Measurements from ENCODE around the gene C8B.

DNA sequence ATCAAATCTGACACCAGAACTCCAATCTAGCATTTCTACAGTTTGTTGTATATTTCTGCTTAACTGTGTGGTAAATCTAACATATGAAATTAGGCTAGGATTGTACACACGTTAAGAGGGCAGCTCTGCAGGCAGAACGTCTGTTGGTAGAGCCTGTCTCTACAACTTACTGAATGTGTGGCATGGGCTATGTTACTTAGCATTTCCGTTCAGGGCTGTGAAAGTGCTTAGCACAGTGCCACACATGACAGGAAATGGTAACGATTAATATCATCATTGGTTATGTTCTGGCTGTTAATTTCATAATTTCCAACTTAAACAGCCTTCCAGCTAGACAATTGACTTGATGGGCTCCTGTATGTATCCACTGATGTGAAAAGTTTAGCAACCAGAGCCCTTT, 9.6 kb upstream of the C8B start:
- TF ChIP-seq, protein P1, sequence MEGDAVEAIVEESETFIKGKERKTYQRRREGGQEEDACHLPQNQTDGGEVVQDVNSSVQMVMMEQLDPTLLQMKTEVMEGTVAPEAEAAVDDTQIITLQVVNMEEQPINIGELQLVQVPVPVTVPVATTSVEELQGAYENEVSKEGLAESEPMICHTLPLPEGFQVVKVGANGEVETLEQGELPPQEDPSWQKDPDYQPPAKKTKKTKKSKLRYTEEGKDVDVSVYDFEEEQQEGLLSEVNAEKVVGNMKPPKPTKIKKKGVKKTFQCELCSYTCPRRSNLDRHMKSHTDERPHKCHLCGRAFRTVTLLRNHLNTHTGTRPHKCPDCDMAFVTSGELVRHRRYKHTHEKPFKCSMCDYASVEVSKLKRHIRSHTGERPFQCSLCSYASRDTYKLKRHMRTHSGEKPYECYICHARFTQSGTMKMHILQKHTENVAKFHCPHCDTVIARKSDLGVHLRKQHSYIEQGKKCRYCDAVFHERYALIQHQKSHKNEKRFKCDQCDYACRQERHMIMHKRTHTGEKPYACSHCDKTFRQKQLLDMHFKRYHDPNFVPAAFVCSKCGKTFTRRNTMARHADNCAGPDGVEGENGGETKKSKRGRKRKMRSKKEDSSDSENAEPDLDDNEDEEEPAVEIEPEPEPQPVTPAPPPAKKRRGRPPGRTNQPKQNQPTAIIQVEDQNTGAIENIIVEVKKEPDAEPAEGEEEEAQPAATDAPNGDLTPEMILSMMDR (conservative IDR thresholded peaks at IDR 0.05 in 1 of 2, IDR thresholded peaks at IDR 0.05 in 1 of 2; ENCODE audit: extremely low read depth in 1 of 2, insufficient read depth in 1 of 2, low read depth in 1 of 2, low read length in 2 of 2) = no peak
- TF ChIP-seq EZH2 (IDR thresholded peaks at IDR 0.05; ENCODE audit: borderline replicate concordance, low read length) = no peak
